ENCODE results near the gene ZNF593. TPM values are rescaled to one million over a fixed set of nuclear protein-coding genes. Genes with fewer than 3 reads are reported as not detected.

The ZNF593 gene
- total and polyA plus RNA-seq, 9 of the 15 experiments (the other 6 are each of a cell fraction or from before 2014, with no cell fraction given) = 9.8 to 334 (median 48.2) TPM

- TF ChIP-seq ZNF324 (CRISPR knock-in tag; IDR thresholded peaks at IDR 0.05) = no peak
- TF ChIP-seq TCF7L2 (IDR thresholded peaks at IDR 0.05; ENCODE audit: low read depth, low read length) = peak; percentile 71; the same call in 1 of the 2 replicates
- TF ChIP-seq, protein P1, sequence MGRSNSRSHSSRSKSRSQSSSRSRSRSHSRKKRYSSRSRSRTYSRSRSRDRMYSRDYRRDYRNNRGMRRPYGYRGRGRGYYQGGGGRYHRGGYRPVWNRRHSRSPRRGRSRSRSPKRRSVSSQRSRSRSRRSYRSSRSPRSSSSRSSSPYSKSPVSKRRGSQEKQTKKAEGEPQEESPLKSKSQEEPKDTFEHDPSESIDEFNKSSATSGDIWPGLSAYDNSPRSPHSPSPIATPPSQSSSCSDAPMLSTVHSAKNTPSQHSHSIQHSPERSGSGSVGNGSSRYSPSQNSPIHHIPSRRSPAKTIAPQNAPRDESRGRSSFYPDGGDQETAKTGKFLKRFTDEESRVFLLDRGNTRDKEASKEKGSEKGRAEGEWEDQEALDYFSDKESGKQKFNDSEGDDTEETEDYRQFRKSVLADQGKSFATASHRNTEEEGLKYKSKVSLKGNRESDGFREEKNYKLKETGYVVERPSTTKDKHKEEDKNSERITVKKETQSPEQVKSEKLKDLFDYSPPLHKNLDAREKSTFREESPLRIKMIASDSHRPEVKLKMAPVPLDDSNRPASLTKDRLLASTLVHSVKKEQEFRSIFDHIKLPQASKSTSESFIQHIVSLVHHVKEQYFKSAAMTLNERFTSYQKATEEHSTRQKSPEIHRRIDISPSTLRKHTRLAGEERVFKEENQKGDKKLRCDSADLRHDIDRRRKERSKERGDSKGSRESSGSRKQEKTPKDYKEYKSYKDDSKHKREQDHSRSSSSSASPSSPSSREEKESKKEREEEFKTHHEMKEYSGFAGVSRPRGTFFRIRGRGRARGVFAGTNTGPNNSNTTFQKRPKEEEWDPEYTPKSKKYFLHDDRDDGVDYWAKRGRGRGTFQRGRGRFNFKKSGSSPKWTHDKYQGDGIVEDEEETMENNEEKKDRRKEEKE (IDR thresholded peaks at IDR 0.05; ENCODE audit: borderline replicate concordance in 1 of 2, control insufficient read depth in 1 of 2, low read depth in 2 of 2, low read length in 1 of 2) = 0 out of 4 replicates have a peak, but pooled peaks of 1 of the 2 experiments have one; percentile 67
- 0 out of 2 replicates have a peak, but pooled peaks have one; percentile 17 for TF ChIP-seq SMARCA5 (IDR thresholded peaks at IDR 0.05)
- no peak for TF ChIP-seq ZNF282 (CRISPR knock-in tag; IDR thresholded peaks at IDR 0.05)
- TF ChIP-seq ZNF143 (CRISPR knock-in tag; IDR thresholded peaks at IDR 0.05) = no peak
- TF ChIP-seq DPF2 (IDR thresholded peaks at IDR 0.05) = 0 out of 2 replicates have a peak, but pooled peaks have one; percentile 42
- TF ChIP-seq ETS1 (conservative IDR thresholded peaks at IDR 0.05; ENCODE audit: control insufficient read depth, low read depth, low read length) = no peak
- TF ChIP-seq HDAC1 (IDR thresholded peaks at IDR 0.05) = 0 out of 4 replicates have a peak, but pooled peaks of 1 of the 2 experiments have one; percentile 24
- TF ChIP-seq ZNF589 (CRISPR knock-in tag; IDR thresholded peaks at IDR 0.05; ENCODE audit: low read depth) = peak; percentile 27; the same call in 1 of the 2 replicates
- peak; percentile 25 for TF ChIP-seq HDAC3 (IDR thresholded peaks at IDR 0.05; ENCODE audit: borderline replicate concordance, partially characterized antibody)
- TF ChIP-seq ZNF639 (CRISPR knock-in tag; conservative IDR thresholded peaks at IDR 0.05 in 1 of 2, IDR thresholded peaks at IDR 0.05 in 1 of 2) = 0 out of 4 replicates have a peak, but pooled peaks of 1 of the 2 experiments have one; percentile 28
- peak in 1 of 2 experiments; percentile 92; a peak in 2 of 4 replicates for TF ChIP-seq FOXK2 (conservative IDR thresholded peaks at IDR 0.05 in 1 of 2, IDR thresholded peaks at IDR 0.05 in 1 of 2; ENCODE audit: low read depth in 2 of 2)
- TF ChIP-seq, protein P2, sequence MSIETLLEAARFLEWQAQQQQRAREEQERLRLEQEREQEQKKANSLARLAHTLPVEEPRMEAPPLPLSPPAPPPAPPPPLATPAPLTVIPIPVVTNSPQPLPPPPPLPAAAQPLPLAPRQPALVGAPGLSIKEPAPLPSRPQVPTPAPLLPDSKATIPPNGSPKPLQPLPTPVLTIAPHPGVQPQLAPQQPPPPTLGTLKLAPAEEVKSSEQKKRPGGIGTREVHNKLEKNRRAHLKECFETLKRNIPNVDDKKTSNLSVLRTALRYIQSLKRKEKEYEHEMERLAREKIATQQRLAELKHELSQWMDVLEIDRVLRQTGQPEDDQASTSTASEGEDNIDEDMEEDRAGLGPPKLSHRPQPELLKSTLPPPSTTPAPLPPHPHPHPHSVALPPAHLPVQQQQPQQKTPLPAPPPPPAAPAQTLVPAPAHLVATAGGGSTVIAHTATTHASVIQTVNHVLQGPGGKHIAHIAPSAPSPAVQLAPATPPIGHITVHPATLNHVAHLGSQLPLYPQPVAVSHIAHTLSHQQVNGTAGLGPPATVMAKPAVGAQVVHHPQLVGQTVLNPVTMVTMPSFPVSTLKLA (conservative IDR thresholded peaks at IDR 0.05) = no peak
- no peak for TF ChIP-seq RBM22 (IDR thresholded peaks at IDR 0.05; ENCODE audit: low read depth, low read length, poor library complexity, severe bottlenecking)
- no peak for TF ChIP-seq ATF1 (CRISPR knock-in tag; IDR thresholded peaks at IDR 0.05)
- peak; percentile 27; the same call in 1 of the 2 replicates for TF ChIP-seq ATF1 (tag; IDR thresholded peaks at IDR 0.05)
- TF ChIP-seq ATF7 (IDR thresholded peaks at IDR 0.05) = peak; percentile 94
- TF ChIP-seq ZSCAN32 (CRISPR knock-in tag; IDR thresholded peaks at IDR 0.05) = no peak
- no peak for TF ChIP-seq HDGF (IDR thresholded peaks at IDR 0.05)
These were observed 30.6 kb upstream of the ZNF593 start (continued) for GRCh38 chr1:26138974-26139558.
